H1 (cell line): ENCODE measurements around the gene TMEM220. TPM values are rescaled to one million over a fixed set of nuclear protein-coding genes. Genes with fewer than 3 reads are reported as not detected.

Experiments used
- CTCF ChIA-PET: fragments of 300-600 bp; sonication (Branson Sonifier 250); formaldehyde crosslinking; loops from one replicate; lab custom pipeline; 2021; ENCODE audit not compliant: partially characterized antibody; lab: Charles Lee
- POLR2A ChIA-PET: fragments of 300-600 bp; sonication (Branson Sonifier 250); formaldehyde crosslinking; loops from one replicate; lab custom pipeline; 2021; ENCODE audit warnings: inconsistent platforms; ENCODE audit not compliant: partially characterized antibody; lab: Charles Lee
- DNase-seq, 2 experiments: peaks; one replicate each; pipeline versions ENCODE4 v3.0.0 to v3.0.0-alpha.2; 2010 to 2022; ENCODE audit warnings: low spot score in 2 of 2, low read depth in 1 of 2, mixed read lengths in 1 of 2
- FAIRE-seq: peaks from 2 replicates; lab custom pipeline; 2011; peaks lifted over from hg19 to GRCh38; lab: Jason Lieb, UNC
- H2AFZ ChIP-seq: 2 replicates; pipeline ENCODE4 v1.8.1; 2012; ENCODE audit warnings: low read length, inconsistent platforms
- H2AK5ac ChIP-seq: 2 replicates; pipeline ENCODE4 v1.6.1; 2013; ENCODE audit warnings: low read depth, low read length
- H2BK120ac ChIP-seq: replicated peaks from 2 replicates; pipeline ENCODE3; 2013; ENCODE audit warnings: low read depth, low read length, inconsistent platforms
- H2BK12ac ChIP-seq: 2 replicates; pipeline ENCODE4 v1.6.1; 2013; ENCODE audit warnings: low read depth, low read length
- H2BK15ac ChIP-seq: 2 replicates; pipeline ENCODE4 v1.6.1; 2013; ENCODE audit warnings: low read length
- H2BK20ac ChIP-seq: 2 replicates; pipeline ENCODE4 v1.6.1; 2013; ENCODE audit warnings: low read length
- H2BK5ac ChIP-seq: 2 replicates; pipeline ENCODE4 v1.6.1; 2013; ENCODE audit warnings: low read depth, low read length
- H3K14ac ChIP-seq: 2 replicates; pipeline ENCODE4 v1.6.1; 2013; ENCODE audit warnings: inconsistent platforms; ENCODE audit not compliant: insufficient read length
- H3K18ac ChIP-seq: 2 replicates; pipeline ENCODE4 v1.6.1; 2013; ENCODE audit warnings: low read length; ENCODE audit errors: extremely low read depth
- H3K23ac ChIP-seq: 2 replicates; pipeline ENCODE4 v1.6.1; 2013; ENCODE audit warnings: inconsistent platforms; ENCODE audit not compliant: insufficient read length
- H3K23me2 ChIP-seq: 2 replicates; pipeline ENCODE4 v1.6.1; 2013; ENCODE audit warnings: low read depth, low read length
- H3K27ac ChIP-seq: 2 replicates; pipeline ENCODE4 v1.6.1; 2011; ENCODE audit warnings: low read depth, low read length, inconsistent platforms
- H3K27me3 ChIP-seq, 4 experiments: replicated peaks in 1 of 4; 1 replicate in 1 of 4; 2 replicates in 3 of 4; pipeline versions ENCODE4 v1.6.1 to v1.8.1; 2011 to 2013; ENCODE audit warnings: low read length in 3 of 4, mild to moderate bottlenecking in 3 of 4, inconsistent platforms in 2 of 4, mixed read lengths in 2 of 4, moderate library complexity in 1 of 4; ENCODE audit not compliant: control insufficient read depth in 3 of 4, insufficient read depth in 3 of 4; ENCODE audit errors: extremely low read depth in 1 of 4
- H3K36me3 ChIP-seq, 4 experiments: 2 replicates each; pipeline versions ENCODE4 v1.6.1 to v1.8.1; 2011 to 2013; ENCODE audit warnings: mild to moderate bottlenecking in 4 of 4, low read length in 3 of 4, moderate library complexity in 2 of 4, control low read depth in 1 of 4, inconsistent platforms in 1 of 4; ENCODE audit not compliant: insufficient read depth in 4 of 4, control insufficient read depth in 2 of 4
- H3K4ac ChIP-seq: replicated peaks from 2 replicates; pipeline ENCODE3; 2013; ENCODE audit warnings: low read length, low read depth, mixed read lengths, inconsistent platforms; ENCODE audit not compliant: insufficient read length
- H3K4me1 ChIP-seq, 4 experiments: replicated peaks in 1 of 4; 1 replicate in 1 of 4; 2 replicates in 3 of 4; pipeline versions ENCODE4 v1.6.1 to v1.8.1; 2011 to 2013; ENCODE audit warnings: low read length in 3 of 4, inconsistent platforms in 2 of 4, mixed read lengths in 1 of 4; ENCODE audit not compliant: insufficient read depth in 4 of 4, control insufficient read depth in 3 of 4
- H3K4me2 ChIP-seq, 2 experiments: 2 replicates each; pipeline versions ENCODE4 v1.6.1 to v1.8.1; 2011 to 2013; ENCODE audit warnings: low read depth in 2 of 2, low read length in 2 of 2, control low read depth in 1 of 2, inconsistent platforms in 1 of 2, mild to moderate bottlenecking in 1 of 2; ENCODE audit not compliant: insufficient read depth in 1 of 2
- H3K4me3 ChIP-seq, 4 experiments: fragments of 200-600, 300-600 bp in 1 of 4; sonication (generic), shearing (Covaris generic), sonication (Bioruptor Twin) in 1 of 4; 2 replicates each; pipeline versions ENCODE4 v1.5.1 to v1.8.1; 2011 to 2016; ENCODE audit warnings: low read length in 4 of 4, low read depth in 3 of 4, control low read depth in 2 of 4, inconsistent platforms in 2 of 4, mild to moderate bottlenecking in 2 of 4, mixed read lengths in 1 of 4, moderate library complexity in 1 of 4; ENCODE audit not compliant: insufficient read depth in 2 of 4; ENCODE audit errors: extremely low read depth in 1 of 4
- H3K56ac ChIP-seq: replicated peaks from 2 replicates; pipeline ENCODE3; 2013; ENCODE audit warnings: low read depth, mild to moderate bottlenecking, mixed read lengths, low read length, inconsistent platforms; ENCODE audit not compliant: insufficient read length
- H3K79me1 ChIP-seq: 2 replicates; pipeline ENCODE4 v1.6.1; 2013; ENCODE audit warnings: low read depth, low read length, control low read depth
- H3K79me2 ChIP-seq, 2 experiments: 2 replicates each; pipeline versions ENCODE4 v1.6.1 to v1.8.1; 2012 to 2013; ENCODE audit warnings: low read length in 2 of 2, mild to moderate bottlenecking in 2 of 2, inconsistent platforms in 1 of 2; ENCODE audit not compliant: insufficient read depth in 2 of 2, control insufficient read depth in 1 of 2
- H3K9ac ChIP-seq, 4 experiments: replicated peaks in 1 of 4; 1 replicate in 1 of 4; 2 replicates in 3 of 4; pipeline versions ENCODE4 v1.6.1 to v1.8.1; 2011 to 2013; ENCODE audit warnings: low read depth in 3 of 4, low read length in 3 of 4, control low read depth in 2 of 4, mild to moderate bottlenecking in 2 of 4, moderate library complexity in 2 of 4, inconsistent platforms in 1 of 4; ENCODE audit errors: extremely low read depth in 1 of 4
- H3K9me3 ChIP-seq, 2 experiments: 2 replicates each; pipeline versions ENCODE4 v1.6.1 to v1.8.1; 2012 to 2013; ENCODE audit warnings: mild to moderate bottlenecking in 2 of 2, moderate library complexity in 2 of 2, control low read depth in 1 of 2, inconsistent platforms in 1 of 2, low read depth in 1 of 2, low read length in 1 of 2, mixed read lengths in 1 of 2; ENCODE audit not compliant: insufficient read depth in 2 of 2
- H4K20me1 ChIP-seq, 2 experiments: replicated peaks in 1 of 2; 2 replicates each; pipeline versions ENCODE3 to v1.8.1; 2011 to 2013; ENCODE audit warnings: inconsistent platforms in 2 of 2, low read length in 2 of 2, mild to moderate bottlenecking in 1 of 2; ENCODE audit not compliant: insufficient read depth in 2 of 2, control insufficient read depth in 1 of 2
- H4K5ac ChIP-seq: 2 replicates; pipeline ENCODE4 v1.6.1; 2013; ENCODE audit warnings: low read length, low read depth, mixed read lengths, inconsistent platforms; ENCODE audit not compliant: insufficient read length
- H4K8ac ChIP-seq: 2 replicates; pipeline ENCODE4 v1.8.0; 2013; ENCODE audit warnings: mild to moderate bottlenecking, moderate library complexity, low read length, inconsistent platforms; ENCODE audit not compliant: insufficient read depth; ENCODE audit errors: extremely low read depth
- H4K91ac ChIP-seq: replicated peaks from 2 replicates; pipeline ENCODE3; 2013; ENCODE audit warnings: low read length, mixed read lengths, inconsistent platforms; ENCODE audit not compliant: insufficient read length
- JUN ChIP-seq: IDR thresholded peaks from 2 replicates; pipeline ENCODE4 v1.6.1; 2011; ENCODE audit warnings: low read depth, mild to moderate bottlenecking, improper control_type of control experiment, low read length
- WGBS, 2 experiments: shearing (Covaris generic) in 1 of 2; methylation state at CpG; one replicate each; pipeline versions ENCODE4 v1.1.6 to v1.1.7; 2013 to 2015; ENCODE audit warnings: low lambda C conversion rate in 2 of 2, mixed read lengths in 2 of 2, inconsistent platforms in 1 of 2, low coverage in 1 of 2, missing lambda C conversion rate in 1 of 2; ENCODE audit not compliant: insufficient replicate concordance in 2 of 2, insufficient coverage in 1 of 2, insufficient read length in 1 of 2; ENCODE audit errors: extremely low coverage in 1 of 2, missing lambda C conversion rate in 1 of 2; 5-methylcytosine and 5-hydroxymethylcytosine counted together
- polyA plus RNA-seq, 7 experiments: library from polyadenylated mRNA; depleted of rRNA in 3 of 7; stranded (reverse) in 5 of 7; unstranded in 2 of 7; fragments of >200 nt in 5 of 7; fragments of 200-250 nt in 2 of 7; gene quantifications; 1 replicate in 5 of 7; 2 replicates in 1 of 7; 4 replicates in 1 of 7; pipeline versions ENCODE4 v1.2.1 to v1.2.3, GENCODE V29; 2011 to 2013; ENCODE audit warnings: missing spikeins in 2 of 7, mixed read lengths in 2 of 7
- total RNA-seq: library from RNA; stranded (reverse); fragmentation: NEBNext Ultra II Directional; extraction: Animal tissue kit (Norgen Biotek cat#: 25700); gene quantifications from 2 replicates; pipeline ENCODE4 v1.2.1, GENCODE V29; 2021

Gene TMEM220
- total and polyA plus RNA-seq, 2 of the 8 experiments (the other 6 are each of a cell fraction or from before 2014, with no cell fraction given) = 3.8 to 4.1 TPM

DNA sequence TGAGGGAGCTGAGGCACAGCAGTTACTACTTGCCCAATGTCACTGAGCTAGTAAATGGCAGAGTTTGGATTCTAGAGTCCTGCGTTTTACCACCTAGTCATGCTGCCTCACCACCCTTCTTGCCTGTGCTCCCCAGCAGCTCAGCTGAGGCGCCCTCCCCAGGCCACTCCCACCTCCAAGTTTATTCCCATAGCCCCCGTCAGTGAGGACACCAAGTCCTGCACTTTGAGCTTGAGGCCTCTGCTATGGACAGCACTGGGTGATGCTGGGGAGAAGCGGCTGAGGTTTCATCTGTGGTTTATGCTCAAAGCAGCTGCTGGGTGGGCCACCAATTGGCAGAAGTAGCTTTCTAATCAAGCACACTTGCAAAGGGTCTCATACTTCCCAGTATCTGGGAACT is 37.4 kb upstream of the TMEM220 start:
- Histone ChIP-seq H3K18ac (no peak overlapping the region), H3K14ac (no peak overlapping the region), H2BK5ac (no peak overlapping the region), H4K20me1 (no peaks in the 10 kb centered on the region), H3K9me3 (no peaks in the 10 kb centered on the region), H3K79me1 (no peaks in the 10 kb centered on the region), H3K4me3 (no peak overlapping the region), H3K9ac (no peak overlapping the region), H3K27me3 (no peaks in the 10 kb centered on the region), H3K23ac (no peak overlapping the region), H3K4ac (no peak overlapping the region), H3K4me1 (no peaks in the 10 kb centered on the region), H4K91ac (no peak overlapping the region), H2BK12ac (no peak overlapping the region), H2BK15ac (no peak overlapping the region), H3K27ac (no peak overlapping the region), H4K8ac (no peak overlapping the region), H2BK120ac (no peak overlapping the region), H3K23me2 (no peaks in the 10 kb centered on the region; the same call in 1 of the 2 replicates), H4K5ac (no peak overlapping the region), H2AK5ac (no peak overlapping the region), H2AFZ (no peak overlapping the region), H3K56ac (no peak overlapping the region), H2BK20ac (no peak overlapping the region), H3K4me2 (no peak overlapping the region)
- CTCF ChIA-PET = interaction anchor here (0.9 to 4.5 kb wide), 13 partner anchors 8 to 136 kb away, joined by 3 to 29 read pairs (median 4); no protein-coding TSS in a partner anchor
- WGBS, 2 experiments = 67% methylated on average over 4 of the region's 4 CpGs; no CpG with 5 or more reads in 1 of the 2 experiments
- POLR2A ChIA-PET = interaction anchor here (1.2 to 1.6 kb wide), 2 partner anchors 12 to 24 kb away, joined by 4 to 5 read pairs; no protein-coding TSS in a partner anchor
- no peak for DNase-seq
- no peak for TF ChIP-seq JUN
- TF ChIP-seq, all 59 proteins: peak for 0
- Histone ChIP-seq H3K36me3 (no peaks in the 10 kb centered on the region; a peak in 2 of 8 replicates), H3K79me2 (no peaks in the 10 kb centered on the region)
- FAIRE-seq = no peak
